ENCODE results near the gene ERGIC1. TPM values are rescaled to one million over a fixed set of nuclear protein-coding genes. Genes with fewer than 3 reads are reported as not detected.

ERGIC1 gene
- total and polyA plus RNA-seq, 2 experiments from 2014 or later = 25.2 to 92.2 TPM

DNA sequence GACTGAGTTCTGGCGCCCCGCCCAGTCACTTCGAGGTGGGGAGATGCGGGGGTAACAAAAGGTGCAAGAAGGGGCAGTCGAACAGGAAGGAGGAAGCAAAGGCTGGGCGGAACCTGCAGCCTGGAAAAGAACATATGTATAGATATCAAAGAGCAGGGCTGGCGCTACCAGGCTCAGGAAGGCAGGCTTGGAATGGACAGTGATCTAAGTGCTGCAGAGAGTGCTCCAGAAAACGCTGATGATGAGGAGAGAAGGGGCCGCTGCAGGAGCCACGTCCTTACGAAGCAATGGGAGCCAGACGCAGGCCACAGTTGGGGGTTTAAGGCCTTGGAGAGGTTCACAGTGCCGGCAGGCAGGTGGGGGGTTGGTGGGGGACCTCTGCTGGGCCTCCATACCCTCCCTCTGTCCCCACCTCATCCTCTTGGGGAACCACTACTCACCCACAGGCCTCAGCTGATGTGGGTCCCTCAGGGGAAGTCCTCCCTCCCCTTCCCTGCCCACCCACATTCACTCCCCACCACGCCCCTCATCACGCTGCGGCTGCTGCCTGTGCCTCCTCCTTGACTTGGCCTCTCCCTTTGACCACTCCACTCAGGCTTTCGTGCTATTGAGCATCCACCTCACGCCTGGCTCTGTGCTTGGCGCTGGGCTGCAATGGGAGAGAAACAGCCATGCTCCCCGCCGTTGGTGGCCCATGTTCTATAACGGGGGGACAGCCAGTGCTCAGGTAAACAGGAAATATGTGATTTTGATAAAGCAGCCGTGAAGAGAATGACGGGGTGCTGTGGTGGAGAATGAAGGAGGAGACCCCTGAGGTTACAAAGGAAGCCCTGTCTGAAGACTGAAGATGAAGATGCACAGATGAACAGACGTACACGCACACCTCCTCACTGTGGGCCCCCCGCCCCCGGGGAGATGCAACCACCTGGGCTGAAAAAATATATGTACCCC lies 84.6 kb downstream of the ERGIC1 start:
- Histone ChIP-seq H3K27ac (ENCODE audit: low read depth) (no peak overlapping the region), H3K27me3 (ENCODE audit: insufficient read depth) (no peaks in the 10 kb centered on the region), H3F3A (replicated peaks; ENCODE audit: low read depth) (no peaks in the 10 kb centered on the region), H3K4me1 (ENCODE audit: insufficient read depth) (no peaks in the 10 kb centered on the region), H2AFZ (no peak overlapping the region), H4K20me1 (replicated peaks; ENCODE audit: insufficient read depth) (peaks cover 2% of the 10 kb centered on the region; the same call in 1 of the 2 replicates), H3K4me2 (no peak overlapping the region), H3K9me2 (ENCODE audit: insufficient read depth) (no peaks in the 10 kb centered on the region), H3K36me3 (ENCODE audit: insufficient read depth) (peaks cover 4% of the 10 kb centered on the region; the same call in 1 of the 2 replicates), H3K4me3 (no peak overlapping the region), H3K79me2 (replicated peaks; ENCODE audit: insufficient read depth) (no peaks in the 10 kb centered on the region)
- peaks cover 15% of the 10 kb centered on the region for H3K27me3 Mint-ChIP-seq (ENCODE audit: insufficient read depth, low read depth, poor library complexity)
- no peak for DNase-seq (ENCODE audit: low spot score)
- no peak overlapping the region for H3K4me3 Mint-ChIP-seq
- peaks cover 55% of the 10 kb centered on the region for H3K36me3 Mint-ChIP-seq (ENCODE audit: low read depth)
- no peak overlapping the region; the same call in 1 of the 2 replicates for H3K27ac Mint-ChIP-seq
- no peak for ATAC-seq
- no peaks in the 10 kb centered on the region; the same call in 2 of the 3 replicates for H3K4me1 Mint-ChIP-seq
- no peaks in the 10 kb centered on the region; the same call in 2 of the 3 replicates for H3K9me3 Mint-ChIP-seq
- TF ChIP-seq EZH2 (IDR thresholded peaks at IDR 0.05; ENCODE audit: low read depth, unreplicated experiment) (no peak), NANOG (IDR thresholded peaks at IDR 0.05; ENCODE audit: borderline replicate concordance) (no peak), ZNF331 (CRISPR knock-in tag; IDR thresholded peaks at IDR 0.05; ENCODE audit: low read depth) (no peak), EZH2phosphoT487 (IDR thresholded peaks at IDR 0.05; ENCODE audit: unreplicated experiment) (no peak), JUNB (IDR thresholded peaks at IDR 0.05; ENCODE audit: unreplicated experiment) (no peak), CREB1 (CRISPR knock-in tag; IDR thresholded peaks at IDR 0.05; ENCODE audit: low read depth) (no peak), STAT1 (IDR thresholded peaks at IDR 0.05; ENCODE audit: unreplicated experiment) (no peak), ZNF114 (CRISPR knock-in tag; IDR thresholded peaks at IDR 0.05) (no peak), CTCF (conservative IDR thresholded peaks at IDR 0.05; ENCODE audit: low read depth in 2 of 2) (no peak), POLR2AphosphoS5 (IDR thresholded peaks at IDR 0.05; ENCODE audit: low read depth) (no peak)
- TF ChIP-seq, protein P1, sequence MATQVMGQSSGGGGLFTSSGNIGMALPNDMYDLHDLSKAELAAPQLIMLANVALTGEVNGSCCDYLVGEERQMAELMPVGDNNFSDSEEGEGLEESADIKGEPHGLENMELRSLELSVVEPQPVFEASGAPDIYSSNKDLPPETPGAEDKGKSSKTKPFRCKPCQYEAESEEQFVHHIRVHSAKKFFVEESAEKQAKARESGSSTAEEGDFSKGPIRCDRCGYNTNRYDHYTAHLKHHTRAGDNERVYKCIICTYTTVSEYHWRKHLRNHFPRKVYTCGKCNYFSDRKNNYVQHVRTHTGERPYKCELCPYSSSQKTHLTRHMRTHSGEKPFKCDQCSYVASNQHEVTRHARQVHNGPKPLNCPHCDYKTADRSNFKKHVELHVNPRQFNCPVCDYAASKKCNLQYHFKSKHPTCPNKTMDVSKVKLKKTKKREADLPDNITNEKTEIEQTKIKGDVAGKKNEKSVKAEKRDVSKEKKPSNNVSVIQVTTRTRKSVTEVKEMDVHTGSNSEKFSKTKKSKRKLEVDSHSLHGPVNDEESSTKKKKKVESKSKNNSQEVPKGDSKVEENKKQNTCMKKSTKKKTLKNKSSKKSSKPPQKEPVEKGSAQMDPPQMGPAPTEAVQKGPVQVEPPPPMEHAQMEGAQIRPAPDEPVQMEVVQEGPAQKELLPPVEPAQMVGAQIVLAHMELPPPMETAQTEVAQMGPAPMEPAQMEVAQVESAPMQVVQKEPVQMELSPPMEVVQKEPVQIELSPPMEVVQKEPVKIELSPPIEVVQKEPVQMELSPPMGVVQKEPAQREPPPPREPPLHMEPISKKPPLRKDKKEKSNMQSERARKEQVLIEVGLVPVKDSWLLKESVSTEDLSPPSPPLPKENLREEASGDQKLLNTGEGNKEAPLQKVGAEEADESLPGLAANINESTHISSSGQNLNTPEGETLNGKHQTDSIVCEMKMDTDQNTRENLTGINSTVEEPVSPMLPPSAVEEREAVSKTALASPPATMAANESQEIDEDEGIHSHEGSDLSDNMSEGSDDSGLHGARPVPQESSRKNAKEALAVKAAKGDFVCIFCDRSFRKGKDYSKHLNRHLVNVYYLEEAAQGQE (IDR thresholded peaks at IDR 0.05; ENCODE audit: unreplicated experiment) = no peak
- TF ChIP-seq, protein P2, sequence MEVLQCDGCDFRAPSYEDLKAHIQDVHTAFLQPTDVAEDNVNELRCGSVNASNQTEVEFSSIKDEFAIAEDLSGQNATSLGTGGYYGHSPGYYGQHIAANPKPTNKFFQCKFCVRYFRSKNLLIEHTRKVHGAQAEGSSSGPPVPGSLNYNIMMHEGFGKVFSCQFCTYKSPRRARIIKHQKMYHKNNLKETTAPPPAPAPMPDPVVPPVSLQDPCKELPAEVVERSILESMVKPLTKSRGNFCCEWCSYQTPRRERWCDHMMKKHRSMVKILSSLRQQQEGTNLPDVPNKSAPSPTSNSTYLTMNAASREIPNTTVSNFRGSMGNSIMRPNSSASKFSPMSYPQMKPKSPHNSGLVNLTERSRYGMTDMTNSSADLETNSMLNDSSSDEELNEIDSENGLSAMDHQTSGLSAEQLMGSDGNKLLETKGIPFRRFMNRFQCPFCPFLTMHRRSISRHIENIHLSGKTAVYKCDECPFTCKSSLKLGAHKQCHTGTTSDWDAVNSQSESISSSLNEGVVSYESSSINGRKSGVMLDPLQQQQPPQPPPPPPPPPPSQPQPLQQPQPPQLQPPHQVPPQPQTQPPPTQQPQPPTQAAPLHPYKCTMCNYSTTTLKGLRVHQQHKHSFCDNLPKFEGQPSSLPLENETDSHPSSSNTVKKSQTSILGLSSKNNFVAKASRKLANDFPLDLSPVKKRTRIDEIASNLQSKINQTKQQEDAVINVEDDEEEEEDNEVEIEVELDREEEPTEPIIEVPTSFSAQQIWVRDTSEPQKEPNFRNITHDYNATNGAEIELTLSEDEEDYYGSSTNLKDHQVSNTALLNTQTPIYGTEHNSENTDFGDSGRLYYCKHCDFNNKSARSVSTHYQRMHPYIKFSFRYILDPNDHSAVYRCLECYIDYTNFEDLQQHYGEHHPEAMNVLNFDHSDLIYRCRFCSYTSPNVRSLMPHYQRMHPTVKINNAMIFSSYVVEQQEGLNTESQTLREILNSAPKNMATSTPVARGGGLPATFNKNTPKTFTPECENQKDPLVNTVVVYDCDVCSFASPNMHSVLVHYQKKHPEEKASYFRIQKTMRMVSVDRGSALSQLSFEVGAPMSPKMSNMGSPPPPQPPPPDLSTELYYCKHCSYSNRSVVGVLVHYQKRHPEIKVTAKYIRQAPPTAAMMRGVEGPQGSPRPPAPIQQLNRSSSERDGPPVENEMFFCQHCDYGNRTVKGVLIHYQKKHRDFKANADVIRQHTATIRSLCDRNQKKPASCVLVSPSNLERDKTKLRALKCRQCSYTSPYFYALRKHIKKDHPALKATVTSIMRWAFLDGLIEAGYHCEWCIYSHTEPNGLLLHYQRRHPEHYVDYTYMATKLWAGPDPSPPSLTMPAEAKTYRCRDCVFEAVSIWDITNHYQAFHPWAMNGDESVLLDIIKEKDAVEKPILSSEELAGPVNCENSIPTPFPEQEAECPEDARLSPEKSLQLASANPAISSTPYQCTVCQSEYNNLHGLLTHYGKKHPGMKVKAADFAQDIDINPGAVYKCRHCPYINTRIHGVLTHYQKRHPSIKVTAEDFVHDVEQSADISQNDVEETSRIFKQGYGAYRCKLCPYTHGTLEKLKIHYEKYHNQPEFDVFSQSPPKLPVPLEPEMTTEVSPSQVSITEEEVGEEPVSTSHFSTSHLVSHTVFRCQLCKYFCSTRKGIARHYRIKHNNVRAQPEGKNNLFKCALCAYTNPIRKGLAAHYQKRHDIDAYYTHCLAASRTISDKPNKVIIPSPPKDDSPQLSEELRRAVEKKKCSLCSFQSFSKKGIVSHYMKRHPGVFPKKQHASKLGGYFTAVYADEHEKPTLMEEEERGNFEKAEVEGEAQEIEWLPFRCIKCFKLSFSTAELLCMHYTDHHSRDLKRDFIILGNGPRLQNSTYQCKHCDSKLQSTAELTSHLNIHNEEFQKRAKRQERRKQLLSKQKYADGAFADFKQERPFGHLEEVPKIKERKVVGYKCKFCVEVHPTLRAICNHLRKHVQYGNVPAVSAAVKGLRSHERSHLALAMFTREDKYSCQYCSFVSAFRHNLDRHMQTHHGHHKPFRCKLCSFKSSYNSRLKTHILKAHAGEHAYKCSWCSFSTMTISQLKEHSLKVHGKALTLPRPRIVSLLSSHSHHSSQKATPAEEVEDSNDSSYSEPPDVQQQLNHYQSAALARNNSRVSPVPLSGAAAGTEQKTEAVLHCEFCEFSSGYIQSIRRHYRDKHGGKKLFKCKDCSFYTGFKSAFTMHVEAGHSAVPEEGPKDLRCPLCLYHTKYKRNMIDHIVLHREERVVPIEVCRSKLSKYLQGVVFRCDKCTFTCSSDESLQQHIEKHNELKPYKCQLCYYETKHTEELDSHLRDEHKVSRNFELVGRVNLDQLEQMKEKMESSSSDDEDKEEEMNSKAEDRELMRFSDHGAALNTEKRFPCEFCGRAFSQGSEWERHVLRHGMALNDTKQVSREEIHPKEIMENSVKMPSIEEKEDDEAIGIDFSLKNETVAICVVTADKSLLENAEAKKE (CRISPR knock-in tag; IDR thresholded peaks at IDR 0.05) = no peak
- TF ChIP-seq, protein P3, sequence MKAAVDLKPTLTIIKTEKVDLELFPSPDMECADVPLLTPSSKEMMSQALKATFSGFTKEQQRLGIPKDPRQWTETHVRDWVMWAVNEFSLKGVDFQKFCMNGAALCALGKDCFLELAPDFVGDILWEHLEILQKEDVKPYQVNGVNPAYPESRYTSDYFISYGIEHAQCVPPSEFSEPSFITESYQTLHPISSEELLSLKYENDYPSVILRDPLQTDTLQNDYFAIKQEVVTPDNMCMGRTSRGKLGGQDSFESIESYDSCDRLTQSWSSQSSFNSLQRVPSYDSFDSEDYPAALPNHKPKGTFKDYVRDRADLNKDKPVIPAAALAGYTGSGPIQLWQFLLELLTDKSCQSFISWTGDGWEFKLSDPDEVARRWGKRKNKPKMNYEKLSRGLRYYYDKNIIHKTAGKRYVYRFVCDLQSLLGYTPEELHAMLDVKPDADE (IDR thresholded peaks at IDR 0.05) = no peak
